ENCODE data around the gene DPM1. TPM values are rescaled to one million over a fixed set of nuclear protein-coding genes. Genes with fewer than 3 reads are reported as not detected.
A peak's percentile ranks its signal among the peaks of the same experiment; 100 is the strongest.

Gene DPM1
- polyA plus RNA-seq (ENCODE audit: insufficient read depth in 1 of 5, insufficient read length in 5 of 5, low replicate concordance in 1 of 5): 10 to 100 TPM; 56.1 to 72.1 (median 62.8) TPM
- long read RNA-seq, donor 1, transcript DPM1-203 (9 exons, 1,075 nt): major isoform, 16 of 110 reads
- long read RNA-seq, donor 1, partial matches to known transcripts: 71 of 110 reads
- long read RNA-seq, donor 1, other reads (novel, unspliced or antisense): 19 of 110 reads
- long read RNA-seq, donor 2, transcript DPM1-203 (9 exons, 1,075 nt): major isoform, 12 of 77 reads
- long read RNA-seq, donor 2, partial matches to known transcripts: 51 of 77 reads
- long read RNA-seq, donor 2, other reads (novel, unspliced or antisense): 10 of 77 reads
- long read RNA-seq, donor 3, transcript DPM1-203 (9 exons, 1,075 nt): major isoform, 9 of 66 reads
- long read RNA-seq, donor 3, partial matches to known transcripts: 45 of 66 reads
- long read RNA-seq, donor 3, other reads (novel, unspliced or antisense): 9 of 66 reads
- long read RNA-seq, donor 4, transcript DPM1-203 (9 exons, 1,075 nt): major isoform, 5 of 64 reads
- long read RNA-seq, donor 4, partial matches to known transcripts: 50 of 64 reads
- long read RNA-seq, donor 4, other reads (novel, unspliced or antisense): 8 of 64 reads
- long read RNA-seq, donor 5, transcript DPM1-203 (9 exons, 1,075 nt): major isoform, 16 of 134 reads
- long read RNA-seq, donor 5, partial matches to known transcripts: 93 of 134 reads
- long read RNA-seq, donor 5, other reads (novel, unspliced or antisense): 25 of 134 reads
- long read RNA-seq, donor 6, transcript DPM1-203 (9 exons, 1,075 nt): major isoform, 11 of 99 reads
- long read RNA-seq, donor 6, partial matches to known transcripts: 71 of 99 reads
- long read RNA-seq, donor 6, other reads (novel, unspliced or antisense): 16 of 99 reads
- long read RNA-seq, donor 7, partial matches to known transcripts: 23 of 36 reads
- long read RNA-seq, donor 7, other reads (novel, unspliced or antisense): 5 of 36 reads
- long read RNA-seq, donor 8, transcript DPM1-203 (9 exons, 1,075 nt): major isoform, 6 of 35 reads
- long read RNA-seq, donor 8, partial matches to known transcripts: 21 of 35 reads
- long read RNA-seq, donor 8, other reads (novel, unspliced or antisense): 7 of 35 reads

GRCh38 chr20:50957798-50958614 is at the start of gene DPM1:
TSS of gene DPM1 (minus strand) at chr20:50958532. CDS start at chr20:50958523, 9 bp downstream.
- no peak for DNase-seq

GRCh38 chr20:51005214-51005613 is 46.9 kb upstream of the DPM1 start:
- no peak for DNase-seq

DNA sequence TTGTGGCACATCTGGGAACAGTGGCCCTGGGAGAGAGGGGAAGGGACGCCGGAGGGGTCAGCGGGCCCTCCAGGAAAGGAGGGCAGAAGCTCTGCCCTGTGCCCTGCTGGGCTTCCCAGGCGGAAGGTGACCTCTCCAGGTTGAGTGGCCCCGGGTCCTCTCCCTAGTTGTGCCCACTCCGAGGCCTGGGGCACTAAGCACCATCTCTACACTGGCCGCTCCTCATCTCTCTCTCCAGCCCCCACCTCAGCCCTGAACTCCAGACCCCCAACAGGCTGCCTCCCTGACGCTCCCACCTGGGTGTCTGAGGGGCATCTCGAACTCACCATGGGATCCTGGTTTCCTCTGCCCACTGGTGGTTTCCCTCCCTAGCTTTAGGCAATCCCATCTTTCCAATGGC is 46.4 kb upstream of the DPM1 start:
- DNase-seq: no peak

DNA sequence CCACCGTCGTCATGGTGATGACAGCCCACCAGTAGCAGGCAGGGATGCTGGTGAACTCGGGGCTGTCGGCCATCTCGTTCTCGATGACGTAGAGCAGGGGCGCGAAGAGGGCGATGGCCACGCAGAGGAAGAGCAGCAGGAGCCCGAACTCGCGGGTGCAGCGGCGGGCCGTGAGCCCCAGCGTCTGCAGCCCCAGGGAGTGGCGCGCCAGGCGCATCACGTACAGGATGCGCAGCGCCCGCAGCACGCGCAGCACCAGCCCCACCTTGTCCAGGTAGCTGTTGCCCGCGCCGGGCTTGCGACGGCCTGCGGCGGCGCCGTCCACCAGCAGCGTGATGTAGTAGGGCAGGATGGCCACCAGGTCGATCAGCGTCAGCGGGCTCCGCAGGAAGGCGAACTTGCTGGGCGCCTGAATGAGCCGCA is 46.0 kb upstream of the DPM1 start:
- no peak for DNase-seq

GRCh38 chr20:51003753-51004152 is 45.4 kb upstream of the DPM1 start:
- no peak for DNase-seq

DNA sequence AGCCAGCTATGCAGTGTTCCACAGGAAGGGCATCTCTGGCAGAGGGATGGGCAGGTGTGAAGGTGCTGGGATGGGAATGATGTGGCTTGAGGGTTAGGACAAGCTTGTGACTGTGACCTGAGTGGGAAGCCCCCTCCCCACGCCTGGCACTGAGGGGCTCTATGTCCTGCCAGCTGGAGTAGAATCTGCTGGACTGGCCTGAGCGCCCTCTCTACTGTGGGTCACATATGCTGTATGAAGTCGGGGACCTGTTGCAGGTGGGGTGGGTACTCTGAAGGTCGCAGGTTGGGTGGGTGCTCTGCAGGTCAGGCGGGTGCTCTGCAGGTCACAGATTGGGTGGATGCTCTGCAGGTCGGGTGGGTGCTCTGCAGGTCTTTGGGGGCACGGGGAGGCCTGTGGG is 44.3 kb upstream of the DPM1 start:
- DNase-seq: no peak

DNA sequence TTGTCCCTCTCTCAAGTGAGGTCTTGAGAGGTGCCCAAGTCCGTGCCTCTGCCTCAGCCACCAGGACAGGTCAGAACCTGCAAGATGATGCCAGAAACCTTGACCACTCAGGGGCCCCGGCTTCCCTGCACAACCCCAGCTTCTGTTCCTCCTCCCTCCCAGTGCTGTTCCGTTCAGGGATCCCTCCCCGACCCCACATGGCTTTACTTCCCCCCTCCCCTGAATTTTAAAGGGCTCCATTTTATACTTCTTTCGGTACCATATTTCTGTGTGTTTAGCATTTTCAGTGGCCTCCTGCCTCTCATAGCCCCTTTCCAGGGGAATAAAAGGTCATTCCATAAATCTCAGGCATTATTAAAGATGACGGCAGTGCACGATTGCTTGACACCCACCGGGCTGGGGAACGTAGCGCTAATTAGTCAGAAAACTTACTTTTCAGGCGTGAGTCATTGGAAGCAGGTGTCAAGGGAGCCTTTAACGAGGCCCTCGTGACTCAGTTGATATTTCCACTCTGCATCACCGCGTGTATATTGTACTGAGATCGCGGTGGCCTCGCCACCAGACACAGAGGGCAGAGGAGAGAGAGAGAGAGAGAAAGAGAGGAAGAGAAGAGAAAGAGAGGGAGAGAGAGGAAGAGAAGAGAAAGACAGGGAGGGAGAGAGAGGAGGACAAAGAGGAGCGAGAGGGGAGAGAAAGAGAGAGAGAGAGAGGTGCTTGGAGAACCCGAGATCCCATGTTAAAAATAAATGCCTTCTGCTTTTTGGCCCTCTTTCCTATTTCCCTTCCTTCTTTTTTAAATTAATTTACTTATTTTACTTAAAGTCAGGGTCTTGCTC is 43.3 kb upstream of the DPM1 start:
- no peak for DNase-seq

DNA sequence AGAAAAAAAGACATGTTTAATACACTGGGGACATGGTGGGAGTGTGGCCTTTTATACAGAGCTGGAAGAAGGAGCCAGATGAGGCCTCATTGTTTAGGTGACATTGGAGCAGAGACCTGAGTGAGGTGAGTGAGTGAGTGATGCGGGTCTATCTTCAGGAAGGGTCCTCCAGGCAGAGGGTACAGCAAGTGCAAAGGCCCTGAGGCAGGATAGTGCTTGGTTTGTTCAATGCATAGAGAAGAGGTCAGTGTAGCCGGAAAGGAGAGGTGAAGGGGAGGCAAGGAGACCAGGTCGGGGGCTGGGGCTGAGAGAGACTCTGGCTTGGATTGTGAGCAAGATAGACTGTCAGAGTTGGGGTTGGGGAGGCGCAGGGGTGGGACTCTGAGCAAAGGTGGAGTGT is 41.0 kb upstream of the DPM1 start:
- DNase-seq: no peak

- no peak for DNase-seq
Observed at GRCh38 chr20:50996901-50997865, 38.9 kb upstream of the DPM1 start.

DNA sequence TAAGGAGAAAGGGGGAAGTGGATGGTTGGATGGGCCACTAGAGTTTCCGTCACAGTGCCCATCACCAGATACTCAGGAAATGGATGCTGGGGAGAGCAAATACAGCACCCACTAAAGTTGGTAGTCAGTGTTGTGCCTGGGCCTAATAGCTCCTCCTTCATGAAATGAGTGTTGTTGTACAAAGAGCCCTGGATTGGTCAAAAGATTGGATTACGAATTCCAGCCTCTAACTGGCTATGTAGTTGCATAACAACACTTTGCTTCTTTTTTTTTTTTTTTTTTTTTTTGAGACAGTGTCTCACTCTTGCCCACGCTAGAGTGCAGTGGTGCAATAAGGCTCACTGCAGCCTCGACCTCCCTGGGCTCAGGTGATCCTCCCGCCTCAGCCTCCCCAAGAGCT is 37.2 kb upstream of the DPM1 start:
- DNase-seq: no peak

DNA sequence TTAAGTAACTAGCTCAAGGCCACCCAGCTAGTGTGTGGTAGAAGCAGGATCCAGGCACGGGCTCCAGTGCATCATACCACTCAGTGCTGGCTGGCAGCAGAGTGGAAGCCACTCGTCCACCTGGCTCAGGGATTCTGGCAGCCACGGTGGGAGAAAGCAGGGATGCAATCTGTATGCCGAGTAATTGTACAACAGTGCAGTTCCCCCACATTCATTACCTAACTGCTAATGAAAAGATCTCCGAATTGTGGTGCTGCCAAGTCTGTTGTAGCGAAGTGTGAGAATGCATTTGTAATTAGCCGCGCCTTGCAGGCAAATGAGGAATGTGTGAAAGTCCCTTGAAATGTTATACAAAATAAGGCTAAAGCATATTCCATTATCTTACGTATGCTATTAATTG is 35.5 kb upstream of the DPM1 start:
- no peak for DNase-seq

DNA sequence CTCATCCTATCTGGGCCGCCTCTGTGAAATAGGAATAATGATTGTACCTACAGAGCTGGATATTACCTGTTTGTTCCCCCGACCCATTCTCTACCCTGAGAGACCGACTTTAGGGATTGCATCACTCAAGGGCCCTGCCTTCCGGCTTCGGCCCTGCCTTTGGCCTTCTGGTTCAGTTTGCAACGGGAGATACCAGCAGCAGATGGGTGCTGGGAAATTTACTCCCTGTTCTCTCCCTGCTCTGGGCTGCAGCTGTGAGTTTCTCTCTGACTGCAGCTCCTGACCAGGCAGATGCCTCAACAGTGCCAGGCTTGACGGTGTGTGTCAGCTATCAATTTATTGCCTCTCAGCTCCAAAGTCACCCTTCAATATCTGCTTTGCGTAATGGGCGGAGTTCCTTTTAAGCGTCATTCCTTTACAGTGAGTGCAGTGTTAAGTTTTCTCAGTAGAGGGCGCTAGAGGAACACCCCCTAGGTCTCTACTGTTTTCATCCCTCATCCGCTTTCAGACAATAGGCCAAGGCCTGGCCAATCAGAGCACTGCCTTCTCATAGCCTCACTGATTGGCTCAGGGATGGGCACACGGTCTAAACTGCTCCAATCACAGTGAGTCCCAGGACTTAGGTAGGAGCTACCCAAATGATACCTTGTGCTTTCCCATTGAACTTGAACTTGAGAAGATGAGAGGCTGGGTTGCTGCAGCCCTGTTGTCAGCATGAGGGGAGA is 34.6 kb upstream of the DPM1 start:
- DNase-seq: peak in 1 of 2 donors; percentile 10

- no peak for DNase-seq
Observed at GRCh38 chr20:50992336-50992732, 34.0 kb upstream of the DPM1 start.

DNA sequence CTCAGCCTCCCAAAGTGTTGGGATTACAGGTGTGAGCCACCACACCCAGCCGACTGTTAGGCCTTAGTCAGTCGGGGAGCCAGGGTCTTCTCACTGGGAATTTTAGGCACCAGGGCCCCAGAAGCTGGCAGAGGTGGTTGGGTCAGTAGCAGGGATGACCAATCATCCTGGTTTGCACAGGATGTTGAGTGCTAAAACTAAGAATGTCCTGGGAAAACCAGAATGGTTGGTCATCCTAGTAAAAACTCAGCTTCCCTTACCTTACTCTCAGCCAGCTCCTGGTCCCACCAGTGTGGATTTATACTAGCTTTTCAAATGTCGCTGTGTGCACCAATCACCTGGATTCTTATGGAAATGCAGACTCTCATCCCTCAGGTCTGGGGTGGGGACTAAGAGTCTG is 32.7 kb upstream of the DPM1 start:
- DNase-seq: no peak

DNA sequence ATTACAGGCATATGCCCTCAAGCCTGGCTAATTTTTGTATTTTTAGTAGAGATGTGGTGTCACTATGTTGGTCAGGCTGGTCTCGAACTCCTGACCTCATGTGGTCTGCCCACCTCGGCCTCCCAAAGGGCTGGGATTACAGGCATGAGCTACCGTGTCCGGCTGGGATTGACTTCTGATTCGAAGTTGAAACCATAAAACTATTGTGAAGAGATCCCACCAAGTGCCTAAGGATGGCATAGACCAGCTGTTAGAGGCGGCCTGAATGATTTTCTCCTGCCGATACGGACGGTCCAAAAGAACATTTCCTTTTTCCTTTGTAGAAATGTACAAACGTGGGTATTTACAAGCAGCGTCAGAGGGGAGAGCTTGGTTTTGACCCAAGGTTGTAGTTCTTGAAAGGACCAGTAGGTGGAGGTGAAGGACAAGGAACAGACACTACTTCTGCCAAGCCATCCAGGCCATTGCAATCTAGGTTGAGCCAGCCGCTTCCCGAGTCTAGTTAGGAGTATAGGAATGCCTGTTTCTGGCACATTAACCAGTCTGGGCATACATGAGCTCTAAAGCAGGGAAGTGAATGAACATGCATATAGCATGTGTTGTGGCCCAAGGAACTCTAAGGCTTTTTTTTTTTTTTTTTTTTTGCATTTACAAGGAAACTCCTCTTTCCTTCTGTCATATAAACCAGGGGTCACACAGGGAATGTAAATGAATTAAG is 29.3 kb upstream of the DPM1 start:
- peak; percentile 72 to 83 for DNase-seq

- no peak for DNase-seq
Observed at GRCh38 chr20:50983321-50983720, 25.0 kb upstream of the DPM1 start.

DNA sequence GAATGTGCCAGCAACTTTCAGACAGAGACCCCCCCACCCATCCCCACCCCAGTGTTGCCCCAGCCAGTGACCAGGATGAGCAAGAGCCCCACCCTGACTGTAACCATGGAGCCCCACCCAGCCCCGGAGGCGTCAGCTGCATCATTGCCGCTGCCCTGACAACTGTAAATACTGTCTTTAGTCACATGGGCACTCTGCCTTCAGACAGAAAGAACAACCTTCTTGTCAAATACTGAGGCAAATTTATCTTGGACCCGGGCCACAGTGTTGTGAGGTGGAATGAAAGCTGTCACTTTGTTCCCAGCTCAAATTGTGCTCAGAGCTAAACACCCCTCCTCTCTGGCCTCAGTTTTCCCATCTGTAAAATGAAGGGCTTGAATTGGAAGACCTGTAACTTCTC is 24.0 kb upstream of the DPM1 start:
- no peak for DNase-seq

DNA sequence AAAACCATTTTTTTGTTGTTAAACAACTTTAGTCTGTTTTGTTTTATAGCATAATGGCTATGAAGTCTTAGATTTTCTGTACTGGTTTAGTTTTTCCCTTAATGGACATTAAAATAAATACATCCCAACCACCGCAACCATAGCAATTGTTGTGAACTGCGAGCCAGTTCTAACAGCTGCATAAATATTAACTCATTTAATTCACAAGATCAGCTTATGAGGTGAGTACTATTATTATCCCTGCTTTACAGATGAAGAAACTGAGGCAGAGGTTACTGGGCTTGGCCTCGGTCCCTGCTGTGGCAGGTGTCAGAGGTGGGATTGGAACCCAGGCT is 23.3 kb upstream of the DPM1 start:
- no peak for DNase-seq
